Measurements from ENCODE around the gene TRAIP. TPM values are rescaled to one million over a fixed set of nuclear protein-coding genes. Genes with fewer than 3 reads are reported as not detected.

The TRAIP gene
- total RNA-seq, 1 donor from 2014 or later: 1.5 TPM

Small RNA genes within 50 kb of the gene (microRNA-seq; reads per million reads assigned to microRNA genes)
- not detected for gene MIR5193 (ENCODE audit: borderline microRNAs expressed)

Other genes with a start within 250 kb of the TRAIP start
- 88.5 TPM for gene APEH, start 182.2 kb downstream of the TRAIP start, total RNA-seq
- gene MST1, start 167.1 kb downstream of the TRAIP start, total RNA-seq: 23.7 TPM
- 41.4 TPM for gene RNF123, start 167.0 kb downstream of the TRAIP start, total RNA-seq
- 0.26 TPM for gene AMIGO3, start 136.9 kb downstream of the TRAIP start, total RNA-seq
- gene GMPPB, start 132.6 kb downstream of the TRAIP start, total RNA-seq: 34.8 TPM
- 39.5 TPM for gene IP6K1, start 70.0 kb downstream of the TRAIP start, total RNA-seq
- not detected for gene CDHR4, start 56.7 kb downstream of the TRAIP start, total RNA-seq
- 6.6 TPM for gene INKA1, start 53.3 kb downstream of the TRAIP start, total RNA-seq
- 110 TPM for gene UBA7, start 42.6 kb downstream of the TRAIP start, total RNA-seq
- gene CAMKV, start 13.3 kb upstream of the TRAIP start, total RNA-seq: not detected
- 46.2 TPM for gene MST1R, start 47.3 kb upstream of the TRAIP start, total RNA-seq
- gene MON1A, start 73.2 kb upstream of the TRAIP start, total RNA-seq: 10.2 TPM
- gene RBM6, start 83.6 kb upstream of the TRAIP start, total RNA-seq: 110 TPM
- 161 TPM for gene RBM5, start 232.4 kb upstream of the TRAIP start, total RNA-seq